Panc1 (cell line): Measurements from ENCODE around the gene ZFPL1. TPM values are rescaled to one million over a fixed set of nuclear protein-coding genes. Genes with fewer than 3 reads are reported as not detected.

Source experiments
- ATAC-seq: fragments of 200-7000 bp; cut with Tn5 transposase; 2 replicates; pipeline ENCODE4 v1.9.1; 2020; ENCODE audit warnings: mild to moderate bottlenecking, moderate library complexity
- BruUV-seq: library from RNA; stranded (reverse); fragments of 400-500 nt; replicated peaks from 2 replicates; lab custom pipeline; 2021; lab: Mats Ljungman, UMichigan
- CTCF ChIA-PET: fragments of 300-600 bp; sonication (Branson Sonifier 250); formaldehyde crosslinking; loops from one replicate; lab custom pipeline; 2022; ENCODE audit warnings: antibody characterized with exemption; lab: Charles Lee
- POLR2A ChIA-PET: fragments of 300-600 bp; sonication (Branson Sonifier 250); formaldehyde crosslinking; loops from one replicate; lab custom pipeline; 2022; ENCODE audit warnings: antibody characterized with exemption; lab: Charles Lee
- DNase-seq: peaks from one replicate; pipeline ENCODE4 v3.0.0-alpha.2; 2010; ENCODE audit warnings: low read depth, low spot score
- H3K27ac ChIP-seq: 2 replicates; pipeline ENCODE4 v1.5.1; 2011; ENCODE audit warnings: mild to moderate bottlenecking, low read length, inconsistent platforms
- H3K27me3 ChIP-seq: fragments of 200-500 bp; sonication (Bioruptor generic); 2 replicates; pipeline ENCODE4 v1.6.0; 2014; ENCODE audit warnings: low read length, inconsistent platforms; ENCODE audit not compliant: control insufficient read depth, insufficient read depth
- H3K36me3 ChIP-seq: fragments of 200-500 bp; sonication (Bioruptor generic); 2 replicates; pipeline ENCODE4 v1.5.1; 2014; ENCODE audit warnings: inconsistent platforms, mild to moderate bottlenecking, low read length, moderate library complexity; ENCODE audit not compliant: control insufficient read depth, insufficient read depth
- H3K4me1 ChIP-seq: 2 replicates; pipeline ENCODE4 v1.5.1; 2011; ENCODE audit warnings: inconsistent platforms, mild to moderate bottlenecking, low read length, moderate library complexity; ENCODE audit not compliant: control insufficient read depth, insufficient read depth
- H3K4me3 ChIP-seq, 2 experiments: 2 replicates each; pipeline ENCODE4 v1.5.1; 2011 to 2012; ENCODE audit warnings: low read depth in 2 of 2, low read length in 2 of 2, mild to moderate bottlenecking in 2 of 2, inconsistent platforms in 1 of 2, moderate library complexity in 1 of 2
- H3K9me3 ChIP-seq: fragments of 200-500 bp; sonication (Bioruptor generic); 2 replicates; pipeline ENCODE4 v1.5.1; 2014; ENCODE audit warnings: low read depth, mild to moderate bottlenecking, inconsistent platforms, low read length, moderate library complexity; ENCODE audit not compliant: control insufficient read depth, insufficient read depth
- CTCF ChIP-seq: fragments of 450-650 bp; IDR thresholded peaks from 2 replicates; pipeline ENCODE4 v1.5.1; 2017; ENCODE audit warnings: mild to moderate bottlenecking
- POLR2AphosphoS5 ChIP-seq: IDR thresholded peaks from 2 replicates; pipeline ENCODE4 v1.6.1; 2012; ENCODE audit warnings: mild to moderate bottlenecking, low read depth, low read length, moderate library complexity
- REST ChIP-seq, 2 experiments: IDR thresholded peaks; 2 replicates each; pipeline ENCODE4 v1.6.1; 2011 to 2012; ENCODE audit warnings: low read depth in 2 of 2, control low read depth in 1 of 2, low read length in 1 of 2, mild to moderate bottlenecking in 1 of 2, moderate library complexity in 1 of 2; ENCODE audit not compliant: insufficient read depth in 1 of 2
- SIN3A ChIP-seq: IDR thresholded peaks from 2 replicates; pipeline ENCODE4 v1.6.1; 2012; ENCODE audit warnings: low read depth, mild to moderate bottlenecking, low read length, moderate library complexity, borderline replicate concordance; ENCODE audit not compliant: insufficient read depth
- TCF7L2 ChIP-seq: IDR thresholded peaks from 2 replicates; pipeline ENCODE4 v1.6.1; 2011; ENCODE audit warnings: mild to moderate bottlenecking, low read depth, low read length, inconsistent platforms
- in situ Hi-C: cut with HindIII; loops from 2 replicates; pipeline ENCODE4 v1.10.0; 2016; ENCODE audit warnings: low sequenced_read_pairs, low pct_unique_long_range_greater_than_20kb
- intact Hi-C: fragments of 100-400 bp; cut with micrococcal nuclease; formaldehyde crosslinking; loops from one replicate; pipeline ENCODE4 v1.10.0; 2022; ENCODE audit not compliant: unreplicated experiment
- total RNA-seq: library from RNA; stranded (reverse); gene quantifications from one replicate; pipeline ENCODE4 v1.2.1, GENCODE V29; 2021; ENCODE audit not compliant: unreplicated experiment

Gene ZFPL1
- total RNA-seq, 1 experiment from 2014 or later = 68.4 TPM

- H3K4me1 ChIP-seq = peaks cover 30% of the 10 kb centered on the region
- H3K27me3 ChIP-seq = no peaks in the 10 kb centered on the region
- CTCF ChIA-PET = interaction anchor here (0.6 to 1.5 kb wide), 7 partner anchors 10 to 294 kb away, joined by 3 to 5 read pairs (median 3); partner anchors contain the start of genes FAU and MRPL49
- ATAC-seq (peak; percentile 82), DNase-seq (peak; percentile 51)
- in situ Hi-C loops = no loop called here
- H3K36me3 ChIP-seq = no peaks in the 10 kb centered on the region
- POLR2A ChIA-PET = no interaction called here
- TSS peak; percentile 66 for BruUV-seq
- TF ChIP-seq REST (IDR thresholded peaks at IDR 0.05; ENCODE audit: insufficient read depth in 1 of 2, low read depth in 2 of 2, low read length in 1 of 2) (0 out of 4 replicates have a peak, but pooled peaks of 1 of the 2 experiments have one; percentile 27), POLR2AphosphoS5 (peak; percentile 96), SIN3A (peak; percentile 55), TCF7L2 (peak; percentile 58), CTCF (no peak)
- intact Hi-C loops = loop anchor here (10.0 kb wide), 1 partner anchor 267 kb away; the partner anchor contains the start of gene CDC42BPG
- peak within 1 kb of the TSS; percentile 79 for H3K27ac ChIP-seq
- peak within 1 kb of the TSS; percentile 72 to 93 for H3K4me3 ChIP-seq
- no peaks in the 10 kb centered on the region for H3K9me3 ChIP-seq
Observed at GRCh38 chr11:65111744-65112545, 27.9 kb downstream of the ZFPL1 start, which contains the start of gene TM7SF2. TM7SF2 (plus strand) TSS chr11:65111872; CDS start chr11:65112016, 144 bp downstream.

- in situ Hi-C loops (no loop called here), intact Hi-C loops (loop anchor here (10.0 kb wide), 1 partner anchor 268 kb away; the partner anchor contains the start of gene CDC42BPG)
- ATAC-seq = peak; percentile 36
- Histone ChIP-seq H3K27me3 (no peaks in the 10 kb centered on the region), H3K27ac (peak overlapping the region; percentile 79), H3K36me3 (no peaks in the 10 kb centered on the region), H3K4me3 (peak overlapping the region; percentile 72 to 93), H3K4me1 (peaks cover 30% of the 10 kb centered on the region), H3K9me3 (no peaks in the 10 kb centered on the region)
- peak; percentile 22 for DNase-seq
- no TSS peak for BruUV-seq
- POLR2A ChIA-PET = no interaction called here
- CTCF ChIA-PET = interaction anchor here (0.7 to 0.9 kb wide), 3 partner anchors 111 to 204 kb away, joined by 3 read pairs; no protein-coding TSS in a partner anchor
- no peak; the same call in 1 of the 2 replicates for TF ChIP-seq SIN3A
- peak; percentile 68; the same call in 1 of the 2 replicates for TF ChIP-seq POLR2AphosphoS5
- no peak for TF ChIP-seq REST (IDR thresholded peaks at IDR 0.05; ENCODE audit: insufficient read depth in 1 of 2, low read depth in 2 of 2, low read length in 1 of 2)
- TF ChIP-seq TCF7L2 = peak; percentile 39; the same call in 1 of the 2 replicates
- TF ChIP-seq CTCF = peak; percentile 99
Observed at GRCh38 chr11:65112546-65113360, 28.7 kb downstream of the ZFPL1 start.
